Osteoblast (primary cell): ENCODE results near the gene CUL5. TPM values are rescaled to one million over a fixed set of nuclear protein-coding genes. Genes with fewer than 3 reads are reported as not detected.

Experiments used
- DNase-seq: peaks from one replicate; pipeline ENCODE4 v3.0.0; 2011; ENCODE audit warnings: low spot score, mixed read lengths; ENCODE audit not compliant: insufficient read length; ENCODE audit errors: missing footprints
- H2AFZ ChIP-seq: 2 replicates; pipeline ENCODE4 v1.6.0; 2011; ENCODE audit warnings: mild to moderate bottlenecking, low read length
- H3K27ac ChIP-seq: 2 replicates; pipeline ENCODE4 v1.5.1; 2011; ENCODE audit warnings: mild to moderate bottlenecking, low read depth, low read length, moderate library complexity
- H3K27me3 ChIP-seq: 2 replicates; pipeline ENCODE4 v1.6.0; 2012; ENCODE audit warnings: mild to moderate bottlenecking, control low read depth, inconsistent platforms, low read length, moderate library complexity; ENCODE audit not compliant: insufficient read depth
- H3K36me3 ChIP-seq: 2 replicates; pipeline ENCODE4 v1.5.1; 2011; ENCODE audit warnings: mild to moderate bottlenecking, low read length, control low read depth, moderate library complexity; ENCODE audit not compliant: insufficient read depth
- H3K4me1 ChIP-seq: 2 replicates; pipeline ENCODE4 v1.5.1; 2011; ENCODE audit warnings: mild to moderate bottlenecking, low read length, control low read depth, moderate library complexity; ENCODE audit not compliant: insufficient read depth
- H3K4me2 ChIP-seq: 2 replicates; pipeline ENCODE4 v1.6.0; 2011; ENCODE audit warnings: mild to moderate bottlenecking, low read length; ENCODE audit not compliant: insufficient read depth
- H3K4me3 ChIP-seq: fragments of 200-600 bp; sonication (generic); 3 replicates; pipeline ENCODE4 v1.5.1; 2012; ENCODE audit warnings: mild to moderate bottlenecking, low read length, inconsistent platforms; ENCODE audit not compliant: insufficient read depth
- H3K79me2 ChIP-seq: 2 replicates; pipeline ENCODE4 v1.6.0; 2012; ENCODE audit warnings: mild to moderate bottlenecking, low read length, control low read depth, inconsistent platforms; ENCODE audit not compliant: insufficient read depth
- H3K9me3 ChIP-seq: 2 replicates; pipeline ENCODE4 v1.5.1; 2011; ENCODE audit warnings: low read depth, low read length, control low read depth
- H4K20me1 ChIP-seq: 2 replicates; pipeline ENCODE4 v1.6.0; 2012; ENCODE audit warnings: mild to moderate bottlenecking, low read length, control low read depth; ENCODE audit not compliant: insufficient read depth
- total RNA-seq: library from RNA; depleted of rRNA; stranded (reverse); fragments of >200 nt; gene quantifications from 2 replicates; pipeline ENCODE4 v1.2.3, GENCODE V29; 2012
- TF ChIP-seq, protein P1 (sequence below): IDR thresholded peaks from 2 replicates; pipeline ENCODE4 v1.5.1; 2011; ENCODE audit warnings: mild to moderate bottlenecking, low read depth, low read length, moderate library complexity; ENCODE audit errors: extremely low read depth

Gene CUL5
- total RNA-seq, 1 donor = 45.2 TPM

DNA sequence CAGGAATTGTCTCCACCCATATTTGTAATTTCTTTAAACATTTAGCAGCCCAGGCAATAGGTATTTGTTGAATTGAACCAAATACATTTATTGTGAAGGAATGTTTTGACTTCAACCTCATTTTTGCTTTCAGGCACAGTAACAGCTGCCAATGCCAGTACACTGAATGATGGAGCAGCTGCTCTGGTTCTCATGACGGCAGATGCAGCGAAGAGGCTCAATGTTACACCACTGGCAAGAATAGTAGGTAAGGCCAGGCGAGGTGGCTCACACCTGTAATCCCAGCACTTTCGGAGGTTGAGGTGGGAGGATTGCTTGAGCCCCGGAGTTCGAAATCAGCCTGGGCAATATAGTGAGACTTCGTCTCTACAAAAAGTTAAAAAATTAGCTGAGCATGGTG, 133.6 kb downstream of the CUL5 start:
- Histone ChIP-seq H3K79me2 (no peaks in the 10 kb centered on the region), H4K20me1 (no peaks in the 10 kb centered on the region), H3K27ac (no peak overlapping the region), H3K36me3 (peaks cover 57% of the 10 kb centered on the region), H3K4me1 (no peaks in the 10 kb centered on the region), H3K9me3 (no peaks in the 10 kb centered on the region), H3K4me2 (no peak overlapping the region), H3K4me3 (no peak overlapping the region), H2AFZ (no peak overlapping the region), H3K27me3 (no peaks in the 10 kb centered on the region)
- DNase-seq = no peak
- TF ChIP-seq, protein P1, sequence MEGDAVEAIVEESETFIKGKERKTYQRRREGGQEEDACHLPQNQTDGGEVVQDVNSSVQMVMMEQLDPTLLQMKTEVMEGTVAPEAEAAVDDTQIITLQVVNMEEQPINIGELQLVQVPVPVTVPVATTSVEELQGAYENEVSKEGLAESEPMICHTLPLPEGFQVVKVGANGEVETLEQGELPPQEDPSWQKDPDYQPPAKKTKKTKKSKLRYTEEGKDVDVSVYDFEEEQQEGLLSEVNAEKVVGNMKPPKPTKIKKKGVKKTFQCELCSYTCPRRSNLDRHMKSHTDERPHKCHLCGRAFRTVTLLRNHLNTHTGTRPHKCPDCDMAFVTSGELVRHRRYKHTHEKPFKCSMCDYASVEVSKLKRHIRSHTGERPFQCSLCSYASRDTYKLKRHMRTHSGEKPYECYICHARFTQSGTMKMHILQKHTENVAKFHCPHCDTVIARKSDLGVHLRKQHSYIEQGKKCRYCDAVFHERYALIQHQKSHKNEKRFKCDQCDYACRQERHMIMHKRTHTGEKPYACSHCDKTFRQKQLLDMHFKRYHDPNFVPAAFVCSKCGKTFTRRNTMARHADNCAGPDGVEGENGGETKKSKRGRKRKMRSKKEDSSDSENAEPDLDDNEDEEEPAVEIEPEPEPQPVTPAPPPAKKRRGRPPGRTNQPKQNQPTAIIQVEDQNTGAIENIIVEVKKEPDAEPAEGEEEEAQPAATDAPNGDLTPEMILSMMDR = no peak

DNA sequence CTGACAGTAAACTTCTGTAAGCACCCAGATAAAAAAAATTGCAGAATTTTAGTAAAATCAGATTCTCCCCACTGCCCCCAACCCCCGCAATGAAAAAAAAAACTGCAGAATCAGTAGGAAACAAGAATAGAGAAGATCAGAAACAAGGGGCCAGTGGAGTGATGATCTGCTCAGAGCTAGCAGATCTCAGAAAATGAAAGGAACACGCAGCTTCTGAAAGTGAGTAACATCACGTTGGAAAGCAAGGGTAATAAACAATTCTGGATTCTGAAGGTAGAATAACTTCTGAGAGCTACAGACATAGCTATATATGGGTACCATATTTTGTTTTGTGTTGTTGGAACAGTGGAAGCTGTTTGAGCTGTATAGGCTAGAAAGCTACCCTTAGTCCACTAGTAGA, 135.9 kb downstream of the CUL5 start:
- TF ChIP-seq, protein P1 = no peak
- no peak for DNase-seq
- H3K4me1 ChIP-seq = no peaks in the 10 kb centered on the region
- peaks cover 63% of the 10 kb centered on the region for H3K36me3 ChIP-seq
- no peak overlapping the region for H3K27ac ChIP-seq
- H3K9me3 ChIP-seq = no peaks in the 10 kb centered on the region
- H2AFZ ChIP-seq = no peak overlapping the region
- no peak overlapping the region for H3K4me3 ChIP-seq
- no peaks in the 10 kb centered on the region for H4K20me1 ChIP-seq
- no peaks in the 10 kb centered on the region for H3K27me3 ChIP-seq
- H3K79me2 ChIP-seq = no peaks in the 10 kb centered on the region
- no peak overlapping the region for H3K4me2 ChIP-seq

DNA sequence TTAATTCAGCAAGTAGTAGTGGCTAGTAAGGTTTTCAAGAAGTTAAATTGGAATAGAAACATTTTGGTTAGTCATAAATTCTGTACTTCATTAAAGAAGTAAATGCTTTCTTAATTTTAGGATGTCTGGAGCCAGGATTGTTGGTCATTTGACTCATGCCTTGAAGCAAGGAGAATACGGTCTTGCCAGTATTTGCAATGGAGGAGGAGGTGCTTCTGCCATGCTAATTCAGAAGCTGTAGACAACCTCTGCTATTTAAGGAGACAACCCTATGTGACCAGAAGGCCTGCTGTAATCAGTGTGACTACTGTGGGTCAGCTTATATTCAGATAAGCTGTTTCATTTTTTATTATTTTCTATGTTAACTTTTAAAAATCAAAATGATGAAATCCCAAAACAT, 138.5 kb downstream of the CUL5 start:
- H3K9me3 ChIP-seq = no peaks in the 10 kb centered on the region
- DNase-seq = no peak
- no peaks in the 10 kb centered on the region for H4K20me1 ChIP-seq
- H2AFZ ChIP-seq = no peak overlapping the region
- H3K36me3 ChIP-seq = peaks cover 61% of the 10 kb centered on the region
- no peak overlapping the region for H3K4me3 ChIP-seq
- H3K4me2 ChIP-seq = no peak overlapping the region
- no peaks in the 10 kb centered on the region for H3K79me2 ChIP-seq
- H3K4me1 ChIP-seq = no peaks in the 10 kb centered on the region
- no peaks in the 10 kb centered on the region for H3K27me3 ChIP-seq
- TF ChIP-seq, protein P1 = no peak
- H3K27ac ChIP-seq = no peak overlapping the region

- Histone ChIP-seq H2AFZ (no peak overlapping the region), H3K27ac (no peak overlapping the region), H3K4me1 (no peaks in the 10 kb centered on the region), H3K36me3 (peaks cover 47% of the 10 kb centered on the region), H3K9me3 (no peaks in the 10 kb centered on the region), H3K27me3 (no peaks in the 10 kb centered on the region), H3K79me2 (no peaks in the 10 kb centered on the region), H3K4me2 (no peak overlapping the region), H3K4me3 (no peak overlapping the region), H4K20me1 (no peaks in the 10 kb centered on the region)
- TF ChIP-seq, protein P1 = no peak
- no peak for DNase-seq
Measured at GRCh38 chr11:108148556-108148955, 139.9 kb downstream of the CUL5 start.
